HFF-Myc (cell line): Measurements from ENCODE around the gene PRR30.
"Not testable (repeated sequence)": the region's sequence is repeated elsewhere in the genome, so short reads cannot be mapped to it uniquely, and the experiment has no call there.

Experiments used
- DNase-seq: peaks from one replicate; pipeline ENCODE4 v3.0.0-alpha.2; 2011; ENCODE audit warnings: low read depth; ENCODE audit errors: extremely low read depth
- H3K4me3 ChIP-seq: replicated peaks from 2 replicates; pipeline ENCODE4 v1.5.1; 2011; ENCODE audit warnings: low read depth, mild to moderate bottlenecking, control low read depth, low read length
- TF ChIP-seq, protein P1 (sequence below): IDR thresholded peaks from 2 replicates; pipeline ENCODE4 v1.5.1; 2012; ENCODE audit warnings: mild to moderate bottlenecking, low read depth, low read length, control low read depth; ENCODE audit errors: missing control alignments

The PRR30 gene

DNA sequence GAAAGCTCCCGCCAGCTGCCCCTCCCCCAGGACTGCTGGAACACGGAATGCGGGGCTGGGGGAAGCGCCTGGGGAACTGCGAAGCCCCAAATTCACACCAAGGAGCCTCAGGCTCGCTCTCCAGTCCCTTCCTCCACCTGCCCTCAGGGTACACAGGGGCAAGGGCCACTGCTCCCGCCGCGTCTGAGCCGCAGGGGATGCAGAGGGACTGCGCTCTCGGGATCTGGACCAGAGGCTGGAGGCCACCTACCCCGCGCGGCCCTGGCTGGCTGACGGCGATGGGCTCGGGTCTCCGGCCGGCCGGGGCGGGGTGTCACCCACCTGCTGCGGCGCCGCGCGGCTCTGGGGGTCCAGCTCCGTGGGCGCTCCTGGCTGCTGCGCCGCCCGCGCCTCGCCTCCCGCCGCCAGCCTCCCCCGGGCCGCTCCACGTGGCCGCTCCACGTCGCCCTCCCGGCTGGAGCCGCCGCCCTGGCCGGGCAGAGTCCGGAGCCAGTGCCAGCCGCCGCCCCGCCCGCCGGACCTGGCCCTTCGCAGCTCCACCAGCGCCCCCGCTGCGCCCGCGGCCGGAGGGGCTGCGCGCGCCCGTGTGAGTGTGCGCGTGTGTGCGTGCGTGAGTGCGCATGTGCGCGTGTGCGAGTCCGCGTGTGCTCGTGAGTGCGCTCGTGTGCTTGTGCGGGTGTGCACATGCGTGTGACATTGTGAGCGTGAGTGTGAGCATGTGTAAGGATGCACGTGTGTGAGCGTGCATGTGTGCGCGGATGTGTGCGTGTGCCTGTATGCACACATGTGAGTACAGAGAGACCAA is 20.5 kb downstream of the PRR30 start, which contains the start of gene CGREF1:
TSS of gene CGREF1 (minus strand) at position 604 of the 805 bp plus-strand sequence. CDS start 14,762 bp downstream, outside the sequence.
- TF ChIP-seq, protein P1, sequence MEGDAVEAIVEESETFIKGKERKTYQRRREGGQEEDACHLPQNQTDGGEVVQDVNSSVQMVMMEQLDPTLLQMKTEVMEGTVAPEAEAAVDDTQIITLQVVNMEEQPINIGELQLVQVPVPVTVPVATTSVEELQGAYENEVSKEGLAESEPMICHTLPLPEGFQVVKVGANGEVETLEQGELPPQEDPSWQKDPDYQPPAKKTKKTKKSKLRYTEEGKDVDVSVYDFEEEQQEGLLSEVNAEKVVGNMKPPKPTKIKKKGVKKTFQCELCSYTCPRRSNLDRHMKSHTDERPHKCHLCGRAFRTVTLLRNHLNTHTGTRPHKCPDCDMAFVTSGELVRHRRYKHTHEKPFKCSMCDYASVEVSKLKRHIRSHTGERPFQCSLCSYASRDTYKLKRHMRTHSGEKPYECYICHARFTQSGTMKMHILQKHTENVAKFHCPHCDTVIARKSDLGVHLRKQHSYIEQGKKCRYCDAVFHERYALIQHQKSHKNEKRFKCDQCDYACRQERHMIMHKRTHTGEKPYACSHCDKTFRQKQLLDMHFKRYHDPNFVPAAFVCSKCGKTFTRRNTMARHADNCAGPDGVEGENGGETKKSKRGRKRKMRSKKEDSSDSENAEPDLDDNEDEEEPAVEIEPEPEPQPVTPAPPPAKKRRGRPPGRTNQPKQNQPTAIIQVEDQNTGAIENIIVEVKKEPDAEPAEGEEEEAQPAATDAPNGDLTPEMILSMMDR, result no peak
- H3K4me3 ChIP-seq, result peak within 1 kb of the TSS; percentile 60
- no peak for DNase-seq

DNA sequence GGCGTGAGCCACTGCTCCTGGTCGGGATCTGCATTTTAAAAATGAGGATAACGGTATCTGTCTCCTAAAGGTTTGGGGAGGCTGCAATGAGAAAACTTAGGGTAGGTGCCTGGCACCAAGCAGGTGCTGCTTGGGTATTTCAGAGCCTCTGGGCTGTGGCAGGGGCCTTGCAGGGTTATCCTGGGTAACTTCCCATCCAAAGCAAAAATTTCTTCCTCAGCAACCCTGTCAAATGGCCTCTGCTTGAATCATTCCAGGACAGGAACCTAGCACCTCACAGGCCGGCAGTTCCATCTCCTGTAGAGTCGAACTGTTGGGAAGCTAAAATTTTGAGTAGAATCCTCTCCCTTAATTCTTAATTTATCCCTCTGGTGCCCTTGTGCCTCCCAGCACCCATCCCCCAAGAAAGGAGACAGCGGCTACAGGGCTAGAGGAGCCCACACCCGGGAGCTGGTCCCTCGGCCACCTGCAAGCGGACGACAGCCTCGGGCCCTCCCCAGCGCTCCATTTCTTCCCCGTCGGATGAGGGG is 21.1 kb downstream of the PRR30 start:
- DNase-seq, result no peak
- H3K4me3 ChIP-seq, result peak overlapping the region; percentile 60
- TF ChIP-seq, protein P1, result no peak

DNA sequence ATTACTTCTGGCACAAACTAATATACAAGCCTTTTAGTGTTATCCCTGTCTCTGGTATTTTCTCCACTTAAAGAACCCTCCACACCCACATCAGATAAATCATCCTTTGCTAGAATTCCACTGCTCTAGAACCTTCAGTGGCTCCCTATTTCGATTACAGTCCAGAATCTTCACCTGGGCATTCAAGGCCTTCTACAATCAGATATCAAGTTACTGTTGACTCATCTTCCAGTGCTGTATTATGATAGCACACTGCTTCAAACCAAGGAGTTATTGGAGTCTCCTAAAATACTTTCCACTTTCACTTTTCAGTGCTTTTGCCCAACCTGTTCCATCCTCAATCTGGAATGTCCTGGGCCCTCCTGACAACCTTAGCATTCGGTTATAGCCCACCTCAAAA is 23.7 kb downstream of the PRR30 start:
- TF ChIP-seq, protein P1, result no peak
- no peak overlapping the region for H3K4me3 ChIP-seq
- DNase-seq, result no peak

DNA sequence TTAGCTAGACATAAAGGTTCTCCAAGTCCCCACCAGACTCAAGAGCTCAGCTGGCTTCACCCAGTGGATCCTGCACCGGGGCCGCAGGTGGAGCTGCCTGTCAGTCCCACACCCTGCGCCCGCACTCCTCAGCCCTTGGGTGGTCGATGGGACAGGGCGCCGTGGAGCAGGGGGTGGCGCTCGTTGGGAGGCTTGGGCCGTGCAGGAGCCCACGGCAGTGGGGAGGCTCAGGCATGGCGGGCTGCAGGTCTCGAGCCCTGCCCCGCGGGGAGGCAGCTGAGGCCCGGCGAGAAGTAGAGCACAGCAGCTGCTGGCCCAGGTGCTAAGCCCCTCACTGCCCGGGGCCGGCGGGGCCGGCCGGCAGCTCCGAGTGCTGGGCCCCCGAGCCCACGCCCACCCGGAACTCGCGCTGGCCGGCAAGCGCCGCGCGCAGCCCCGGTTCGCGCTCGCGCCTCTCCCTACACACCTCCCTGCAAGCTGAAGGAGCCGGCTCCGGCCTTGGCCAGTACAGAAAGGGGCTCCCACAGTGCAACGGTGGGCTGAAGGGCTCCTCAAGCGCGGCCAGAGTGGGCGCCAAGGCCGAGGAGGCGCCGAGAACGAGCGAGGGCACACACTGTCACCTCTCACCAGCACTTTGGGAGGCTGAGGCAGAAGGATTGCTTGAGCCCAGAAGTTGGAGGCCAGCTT is 27.7 kb downstream of the PRR30 start:
- H3K4me3 ChIP-seq, DNase-seq: not testable (repeated sequence)

DNA sequence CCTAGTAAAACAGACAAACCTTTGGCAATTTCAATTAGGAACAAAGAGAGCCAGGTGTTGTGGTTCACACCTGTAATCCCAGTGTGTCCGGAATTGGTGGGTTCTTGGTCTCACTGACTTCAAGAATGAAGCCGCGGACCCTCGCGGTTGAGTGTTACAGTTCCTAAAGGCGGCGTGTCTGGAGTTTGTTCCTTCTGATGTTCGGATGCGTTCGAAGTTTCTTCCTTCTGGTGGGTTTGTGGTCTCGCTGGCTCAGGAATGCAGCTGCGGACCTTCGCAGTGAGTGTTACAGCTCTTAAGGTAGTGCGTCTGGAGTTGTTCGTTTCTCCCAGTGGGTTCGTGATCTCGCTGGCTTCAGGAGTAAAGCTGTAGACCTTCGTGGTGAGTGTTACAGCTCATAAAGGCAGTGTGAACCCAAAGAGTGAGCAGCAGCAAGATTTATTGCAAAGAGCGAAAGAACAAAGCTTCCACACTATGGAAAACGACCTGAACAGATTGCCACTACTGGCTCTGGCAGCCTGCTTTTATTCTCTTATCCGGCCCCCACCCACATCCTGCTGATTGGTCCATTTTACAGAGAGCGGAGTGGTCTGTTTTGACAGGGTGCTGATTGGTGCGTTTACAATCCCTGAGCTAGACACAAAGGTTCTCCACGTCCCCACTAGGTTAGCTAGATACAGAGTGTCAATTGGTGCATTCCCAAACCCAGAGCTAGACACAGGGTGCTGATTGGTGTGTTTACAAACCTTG is 28.4 kb downstream of the PRR30 start:
- H3K4me3 ChIP-seq, DNase-seq: not testable (repeated sequence)

DNA sequence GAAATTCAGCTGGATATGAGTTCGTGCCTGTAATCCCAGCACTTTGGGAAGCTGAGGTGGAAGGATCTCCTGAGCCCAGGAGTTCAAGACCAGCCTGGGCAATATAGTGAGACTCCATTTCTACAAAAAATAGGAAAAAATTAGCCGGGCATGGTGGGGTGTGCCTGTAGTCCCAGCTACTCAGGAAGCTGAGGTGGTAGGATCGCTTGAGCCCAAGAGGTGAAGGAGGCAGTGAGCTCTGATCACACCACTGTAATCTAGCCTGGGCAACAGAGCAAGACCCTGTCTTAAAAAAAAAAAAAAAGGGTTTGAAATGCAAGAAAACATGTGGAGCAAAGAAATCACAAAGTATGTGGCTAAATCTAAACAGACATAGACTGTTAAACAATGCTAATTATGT is 30.1 kb downstream of the PRR30 start:
- no peak overlapping the region for H3K4me3 ChIP-seq
- DNase-seq, result no peak
- TF ChIP-seq, protein P1, result no peak

DNA sequence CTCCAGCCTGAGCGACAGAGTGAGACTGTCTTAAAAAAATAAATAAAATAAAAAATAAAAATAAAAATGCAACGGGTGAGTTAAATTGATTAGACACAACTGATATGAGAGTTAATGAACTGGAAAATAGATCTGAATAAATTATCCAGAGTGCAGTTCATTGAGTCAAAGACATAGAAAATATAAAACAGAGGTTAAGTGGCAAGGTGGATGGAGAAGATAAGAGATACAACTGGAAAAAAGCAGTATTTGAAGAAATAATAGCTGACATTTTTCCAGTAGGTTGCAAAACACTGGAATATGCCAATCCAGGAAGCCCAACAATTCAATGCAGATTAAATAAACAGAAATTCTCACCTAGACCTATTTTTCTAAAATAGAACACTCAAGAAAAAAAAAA is 31.0 kb downstream of the PRR30 start:
- no peak for DNase-seq
- H3K4me3 ChIP-seq, result no peak overlapping the region
- TF ChIP-seq, protein P1, result no peak
